Putamen (tissue), 1 donor: ENCODE measurements around the gene KDM4F.
"Not testable (repeated sequence)": the region's sequence is repeated elsewhere in the genome, so short reads cannot be mapped to it uniquely, and the experiment has no call there.

Experiments
- DNase-seq: peaks from one replicate; pipeline ENCODE4 v3.0.0-alpha.2; 2016; ENCODE audit warnings: low spot score

KDM4F gene

DNA sequence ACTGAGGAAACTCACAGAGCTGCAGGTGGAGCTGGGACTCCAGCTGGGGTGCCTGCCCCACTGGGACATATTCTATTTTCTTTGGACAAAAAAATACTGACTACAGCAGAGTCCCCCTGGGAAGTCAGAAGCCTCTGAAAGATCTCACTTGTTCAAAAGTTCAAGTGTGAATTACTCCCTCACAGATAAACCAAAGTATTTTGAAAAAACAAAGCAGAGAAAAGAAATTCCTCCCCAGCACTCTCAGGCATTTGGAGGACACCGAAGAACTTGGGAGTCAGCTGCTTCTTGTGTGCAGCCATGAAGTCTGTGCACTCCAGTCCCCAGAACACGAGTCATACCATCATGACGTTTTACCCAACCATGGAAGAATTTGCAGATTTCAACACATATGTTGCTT lies at the start of gene KDM4F:
Gene KDM4F, plus strand, starts transcription at position 301 of the 400 bp plus-strand sequence.
- DNase-seq: not testable (repeated sequence)

DNA sequence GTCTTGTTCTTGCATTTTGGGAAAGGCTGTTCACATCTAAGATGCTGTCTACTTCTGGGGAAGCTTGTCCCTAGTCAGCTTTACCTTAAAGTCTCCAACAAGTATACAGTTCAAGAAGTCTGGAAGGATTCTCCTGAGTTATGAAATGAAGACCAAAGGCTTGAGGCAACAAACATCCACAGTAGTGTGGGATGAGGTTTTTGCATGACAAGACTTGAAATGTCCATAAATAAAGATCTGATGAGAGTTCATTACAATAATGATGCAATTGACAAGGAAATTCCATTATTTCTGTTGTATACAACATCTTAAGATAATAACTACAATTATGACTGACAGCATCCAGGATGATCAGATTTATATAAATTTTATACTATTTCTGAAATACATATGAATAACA lies 45.5 kb upstream of the KDM4F start:
- DNase-seq: no peak

DNA sequence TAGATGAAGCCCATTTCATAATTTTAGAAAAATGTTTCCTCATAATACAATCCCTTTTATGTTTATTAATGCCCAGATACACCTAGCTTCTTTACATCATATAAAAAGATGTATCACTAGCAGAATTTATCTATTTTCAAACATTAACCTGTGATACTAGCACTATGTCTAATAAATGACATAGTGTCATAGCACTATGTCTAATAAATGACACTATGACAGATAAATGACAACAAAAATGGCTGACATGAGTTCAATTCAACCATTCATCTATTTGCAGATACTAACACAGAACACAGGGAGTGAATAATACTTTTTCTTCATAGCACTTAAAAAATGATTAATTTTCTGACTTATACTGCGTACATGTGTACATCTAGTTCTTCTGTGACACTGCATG lies 43.6 kb upstream of the KDM4F start:
- DNase-seq: no peak

DNA sequence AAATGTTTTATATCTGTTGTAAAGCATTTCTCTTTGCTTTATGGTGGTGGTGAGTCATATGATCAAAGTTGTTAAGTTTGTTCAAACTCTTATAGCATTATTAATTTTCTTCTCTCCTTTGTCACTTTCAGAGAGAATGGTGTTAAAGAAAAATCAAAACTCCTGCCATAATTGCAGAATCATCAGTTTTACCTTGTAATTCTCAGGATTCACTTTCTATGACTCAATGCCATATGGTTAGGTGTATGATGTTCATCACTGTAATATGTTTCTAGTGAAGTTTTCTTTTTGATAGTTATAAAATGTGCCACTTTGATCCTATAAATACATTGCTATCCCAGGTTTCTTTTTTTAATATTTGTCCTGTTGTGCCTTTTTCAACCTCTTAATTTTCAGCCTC lies 37.8 kb upstream of the KDM4F start:
- no peak for DNase-seq

DNA sequence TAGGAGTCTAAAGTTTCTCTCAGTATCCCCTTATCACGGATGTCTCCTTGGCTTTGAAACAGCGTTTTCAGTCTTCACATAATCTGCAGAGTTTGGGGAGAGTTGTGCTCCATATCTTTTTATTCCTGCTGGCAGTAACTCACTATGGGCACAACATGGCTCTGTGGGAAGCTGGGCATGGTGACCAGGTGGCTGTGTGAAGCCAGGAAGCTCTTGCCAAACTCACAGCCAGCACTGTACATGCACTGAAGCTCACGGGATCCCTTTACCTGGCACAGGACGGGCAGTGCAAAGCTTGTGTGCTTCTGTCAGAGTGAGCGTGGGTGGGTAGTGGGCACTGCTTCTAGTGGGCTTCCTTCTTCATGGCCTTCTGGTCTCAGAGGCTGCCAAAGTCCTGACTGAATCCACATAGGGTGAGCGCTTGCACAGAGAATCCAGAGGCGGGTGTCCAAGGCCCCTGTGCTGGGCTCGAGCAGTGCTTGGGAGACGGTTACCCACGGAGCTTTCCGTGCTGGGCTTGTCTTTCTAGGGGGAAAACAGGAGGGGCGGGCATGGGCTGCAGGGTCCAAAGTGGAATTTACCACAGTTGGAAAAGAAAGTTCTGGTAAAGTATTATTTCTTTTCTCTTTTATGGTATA lies 34.9 kb upstream of the KDM4F start:
- DNase-seq: no peak

DNA sequence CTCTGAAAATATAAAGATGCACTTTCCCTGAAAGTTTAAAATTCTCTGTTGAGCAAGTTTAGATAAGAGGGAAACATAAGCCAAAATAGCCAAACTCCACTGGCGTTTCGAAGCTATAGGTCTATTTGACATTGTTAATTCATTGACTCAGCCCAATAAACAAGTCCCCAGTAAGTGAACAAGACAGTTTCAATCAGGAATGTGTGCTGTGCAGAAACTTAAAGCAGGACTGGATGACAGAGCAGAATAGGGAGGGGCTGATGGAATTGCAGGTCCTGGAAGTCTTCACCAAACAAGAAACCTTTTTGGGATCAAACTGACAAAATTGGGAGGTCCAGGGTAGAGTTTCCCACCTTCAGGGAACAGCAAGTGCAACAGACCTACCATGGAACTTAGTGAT lies 33.1 kb upstream of the KDM4F start:
- no peak for DNase-seq

DNA sequence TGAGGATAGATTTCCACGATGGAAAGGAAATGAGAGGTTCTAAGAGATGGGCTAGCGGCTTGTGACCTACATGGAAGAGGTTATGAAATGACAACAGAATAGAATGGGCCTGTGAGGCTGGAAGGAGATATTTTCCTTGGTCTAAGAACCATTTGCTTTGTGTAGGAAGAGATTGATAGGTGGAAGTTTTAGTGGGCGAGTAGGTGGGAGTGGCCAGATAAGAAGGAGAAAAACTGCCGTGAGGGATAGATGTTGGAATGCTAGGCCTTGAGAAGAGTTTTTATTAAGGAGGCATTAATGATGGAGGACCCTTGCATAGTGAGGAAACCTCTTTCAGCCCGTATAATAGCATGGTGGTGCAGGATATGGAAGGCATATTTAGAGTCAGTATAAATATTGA lies 27.8 kb upstream of the KDM4F start:
- DNase-seq: not testable (repeated sequence)

DNA sequence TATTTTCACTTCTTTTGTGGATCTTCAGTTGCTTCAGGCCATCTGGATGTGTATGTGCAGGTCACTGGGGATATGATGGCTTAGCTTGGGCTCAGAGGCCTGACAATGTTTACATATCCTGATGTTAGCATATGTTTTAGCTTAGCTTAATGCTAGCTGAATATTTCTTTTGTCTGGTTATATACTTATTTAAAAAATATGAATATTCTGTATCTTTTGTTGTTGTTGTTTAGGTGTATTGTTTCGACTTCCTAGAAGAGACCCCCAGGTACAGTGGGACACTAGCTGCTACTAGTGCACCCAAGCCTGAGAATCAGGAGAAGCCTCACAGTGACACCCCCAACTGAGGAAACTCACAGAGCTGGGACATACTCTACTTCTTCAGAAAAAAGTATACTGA lies 24.3 kb upstream of the KDM4F start, which contains the start of gene KDM4E:
Gene KDM4E, plus strand, starts transcription at position 301 of the 400 bp plus-strand sequence. CDS start 300 bp downstream, outside the sequence.
- DNase-seq: no peak

DNA sequence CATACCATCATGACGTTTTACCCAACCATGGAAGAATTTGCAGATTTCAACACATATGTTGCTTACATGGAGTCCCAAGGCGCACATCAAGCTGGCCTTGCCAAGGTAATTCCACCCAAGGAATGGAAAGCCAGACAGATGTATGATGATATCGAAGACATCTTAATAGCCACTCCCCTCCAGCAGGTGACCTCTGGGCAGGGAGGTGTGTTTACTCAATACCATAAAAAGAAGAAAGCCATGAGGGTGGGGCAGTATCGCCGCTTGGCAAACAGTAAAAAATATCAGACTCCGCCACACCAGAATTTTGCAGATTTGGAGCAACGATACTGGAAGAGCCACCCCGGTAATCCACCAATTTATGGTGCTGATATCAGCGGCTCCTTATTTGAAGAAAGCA lies 23.6 kb upstream of the KDM4F start:
- DNase-seq: not testable (repeated sequence)

DNA sequence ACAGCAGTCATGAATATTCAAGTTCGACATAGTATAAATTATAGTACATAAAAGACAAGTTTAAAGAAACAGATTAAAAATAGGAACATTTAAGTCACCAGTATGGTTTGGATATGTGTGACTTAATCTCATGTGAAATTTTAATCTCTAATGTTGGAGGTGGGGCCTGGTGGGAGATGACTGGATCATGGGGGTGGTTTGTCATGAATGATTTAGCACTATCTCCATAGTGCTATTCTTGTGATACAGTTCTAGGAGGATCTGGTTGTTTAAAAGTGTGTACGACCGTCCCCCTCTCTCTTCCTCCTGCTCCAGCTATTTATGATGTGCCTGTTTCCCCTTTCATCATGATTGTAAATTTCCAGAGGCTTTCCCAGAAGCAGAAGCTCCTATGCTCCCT lies 20.9 kb upstream of the KDM4F start:
- no peak for DNase-seq

DNA sequence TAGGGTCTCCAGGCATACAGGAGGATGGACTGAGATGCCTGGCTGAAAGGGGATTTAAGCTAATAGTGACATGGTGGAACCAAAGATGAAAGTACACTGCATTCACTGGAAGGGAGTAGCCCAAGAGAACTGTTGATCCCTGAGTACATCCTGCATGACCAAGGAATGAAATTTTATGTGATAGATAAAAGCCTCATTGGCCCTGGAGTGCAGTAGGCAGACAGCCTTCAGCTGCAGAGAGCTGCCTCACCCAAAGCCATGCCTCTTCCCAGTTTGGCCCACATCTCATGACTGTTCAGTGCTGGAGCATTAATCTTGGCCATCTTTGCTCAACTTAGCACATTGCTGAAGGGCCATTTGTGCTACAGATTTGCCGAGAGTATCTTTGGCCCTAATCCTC lies 16.2 kb upstream of the KDM4F start:
- DNase-seq: no peak

DNA sequence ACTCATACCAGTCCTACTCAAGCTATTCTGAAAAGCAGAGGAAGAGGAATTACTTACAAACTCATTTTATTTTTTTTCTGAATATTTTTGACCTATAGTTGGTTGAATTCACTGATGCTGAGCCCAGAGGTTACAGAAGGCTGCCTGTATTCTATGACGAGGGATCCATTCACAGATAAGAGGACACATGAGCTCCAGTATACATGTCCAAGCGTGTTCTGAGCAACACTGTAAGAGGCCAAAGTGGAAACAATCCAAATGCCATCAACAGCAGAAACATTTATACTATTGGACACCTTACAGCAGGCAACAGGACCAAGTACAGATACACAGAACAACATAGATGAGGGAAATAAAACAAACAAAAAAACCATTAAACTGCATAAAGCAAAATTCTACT lies 13.9 kb upstream of the KDM4F start:
- DNase-seq: no peak

DNA sequence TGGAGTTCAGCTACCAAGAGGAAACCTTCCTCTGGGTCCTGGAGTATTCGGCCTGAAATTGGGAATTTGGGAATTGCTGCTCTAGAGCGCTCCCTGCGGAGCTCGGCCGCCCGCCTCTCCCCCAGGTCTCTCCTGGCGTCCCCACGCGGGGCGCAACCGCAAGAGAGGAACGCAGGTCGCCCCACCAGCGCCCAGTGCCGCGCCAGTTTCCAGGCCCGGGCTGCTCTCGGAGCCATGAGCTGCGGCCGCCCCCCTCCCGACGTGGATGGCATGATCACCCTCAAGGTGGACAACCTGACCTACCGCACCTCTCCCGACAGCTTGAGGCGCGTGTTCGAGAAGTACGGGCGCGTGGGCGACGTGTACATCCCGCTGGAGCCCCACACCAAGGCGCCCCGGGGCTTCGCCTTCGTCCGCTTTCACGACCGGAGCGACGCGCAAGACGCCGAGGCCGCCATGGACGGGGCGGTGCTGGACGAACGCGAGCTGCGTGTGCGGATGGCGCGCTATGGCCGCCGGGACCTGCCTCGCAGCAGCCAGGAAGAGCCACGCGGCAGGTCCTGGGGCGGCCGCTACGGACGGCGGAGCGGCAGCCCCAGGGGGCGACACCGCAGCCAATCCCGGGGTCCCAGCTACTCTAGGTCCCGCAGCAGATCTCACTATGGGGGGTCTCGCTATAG lies 11.7 kb upstream of the KDM4F start:
- DNase-seq: not testable (repeated sequence)

DNA sequence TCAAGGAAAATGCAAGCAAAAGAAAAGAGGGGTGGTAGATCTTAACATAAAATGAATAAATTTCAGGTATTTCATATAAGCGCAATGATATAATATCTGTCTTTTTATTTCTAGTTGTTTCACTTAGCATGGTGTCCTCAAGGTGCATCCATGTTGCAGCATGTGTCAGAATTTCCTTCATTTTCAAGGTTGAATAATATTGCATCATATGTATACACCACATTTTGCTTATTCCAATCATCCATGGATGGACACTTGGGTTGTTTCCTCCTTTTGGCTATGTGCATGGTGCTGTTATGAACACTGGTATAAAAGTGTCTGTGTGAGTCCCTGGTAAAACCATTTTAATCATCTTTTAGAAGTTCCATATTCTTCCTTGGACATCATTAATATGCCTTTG lies 7.0 kb upstream of the KDM4F start:
- DNase-seq: no peak

DNA sequence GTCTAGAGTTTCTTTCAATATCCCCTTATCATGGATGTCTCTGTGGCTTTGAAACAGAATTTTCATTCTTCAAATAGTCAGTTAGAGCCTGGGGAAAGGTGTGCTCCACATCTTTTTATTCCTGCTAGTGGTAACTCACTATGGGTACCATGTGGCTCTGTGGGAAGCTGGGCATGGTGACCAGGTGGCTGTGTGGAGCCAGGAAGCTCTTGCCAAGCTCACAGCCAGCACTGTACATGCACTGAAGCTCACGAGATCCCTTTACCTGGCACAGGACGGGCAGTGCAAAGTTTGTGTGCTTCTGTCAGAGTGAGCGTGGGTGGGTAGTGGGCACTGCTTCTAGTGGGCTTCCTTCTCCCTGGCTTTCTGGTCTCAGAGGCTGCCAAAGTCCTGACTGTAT lies 6.3 kb upstream of the KDM4F start:
- DNase-seq: no peak

DNA sequence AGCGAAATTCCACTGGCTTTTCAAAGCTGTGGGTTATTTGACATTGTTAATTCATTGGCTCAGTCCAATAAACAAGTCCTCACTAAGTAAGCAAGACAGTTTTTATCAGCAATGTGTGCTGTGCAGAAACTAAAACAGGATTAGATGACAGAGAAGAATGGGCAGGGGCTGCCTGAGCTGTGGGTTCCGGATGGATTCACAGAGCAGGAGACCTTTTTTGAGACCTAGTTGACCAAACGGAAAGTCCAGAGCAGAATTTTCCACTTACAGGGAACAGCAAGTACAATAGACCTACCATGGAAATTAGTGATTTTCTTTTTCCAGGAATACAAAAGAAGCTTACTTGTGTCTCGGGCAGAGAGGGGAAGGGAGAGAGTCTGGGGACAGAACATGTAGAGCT lies 5.2 kb upstream of the KDM4F start:
- DNase-seq: no peak

DNA sequence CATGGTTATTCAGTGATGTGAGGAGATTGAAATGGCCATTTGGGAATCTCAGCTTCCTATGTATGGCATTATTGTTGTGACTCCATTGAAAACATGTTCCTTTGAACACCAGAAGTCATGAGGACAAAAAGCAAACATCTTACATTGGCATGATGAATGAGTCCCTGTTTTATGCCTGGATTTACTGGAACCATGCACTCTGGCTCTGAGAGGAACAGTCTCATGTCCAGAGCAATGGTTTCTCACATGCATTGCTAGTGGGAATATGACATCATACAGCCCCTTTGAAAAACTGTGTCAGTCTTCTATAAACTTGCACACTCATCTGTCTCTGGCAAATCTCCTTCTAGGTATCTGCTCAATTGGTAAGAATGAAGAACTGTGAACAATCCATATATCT lies 3.4 kb upstream of the KDM4F start:
- DNase-seq: no peak

DNA sequence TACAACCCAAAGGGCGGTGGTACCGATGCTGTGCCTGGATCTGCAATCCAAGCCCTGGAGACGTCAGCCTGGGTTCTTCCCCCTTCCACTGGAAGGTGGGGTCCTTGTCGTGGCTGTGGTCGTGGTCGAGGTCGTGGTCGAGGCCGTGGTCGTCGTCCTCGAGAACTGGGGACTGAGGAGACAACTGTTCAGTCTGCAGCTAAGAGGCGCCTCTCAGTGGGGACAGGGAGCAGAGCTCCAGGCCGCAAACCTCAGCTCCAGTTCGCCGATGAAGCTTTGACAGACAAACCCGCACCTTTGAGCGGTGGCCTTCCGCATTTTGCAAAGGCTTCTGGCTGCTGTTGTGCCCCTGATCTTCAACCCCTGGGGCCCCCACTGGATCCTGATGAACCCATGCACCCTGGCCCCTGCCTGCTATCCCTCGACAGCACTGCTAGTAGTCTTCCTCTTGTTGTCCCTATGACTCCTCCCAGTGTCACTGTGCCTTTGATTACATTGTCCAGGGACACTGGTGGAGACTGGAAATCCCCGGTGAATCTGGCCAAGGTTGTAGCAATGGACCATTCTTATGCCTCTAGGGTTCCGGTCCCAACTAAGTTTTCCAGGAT lies 1.5 kb downstream of the KDM4F start:
- no peak for DNase-seq

DNA sequence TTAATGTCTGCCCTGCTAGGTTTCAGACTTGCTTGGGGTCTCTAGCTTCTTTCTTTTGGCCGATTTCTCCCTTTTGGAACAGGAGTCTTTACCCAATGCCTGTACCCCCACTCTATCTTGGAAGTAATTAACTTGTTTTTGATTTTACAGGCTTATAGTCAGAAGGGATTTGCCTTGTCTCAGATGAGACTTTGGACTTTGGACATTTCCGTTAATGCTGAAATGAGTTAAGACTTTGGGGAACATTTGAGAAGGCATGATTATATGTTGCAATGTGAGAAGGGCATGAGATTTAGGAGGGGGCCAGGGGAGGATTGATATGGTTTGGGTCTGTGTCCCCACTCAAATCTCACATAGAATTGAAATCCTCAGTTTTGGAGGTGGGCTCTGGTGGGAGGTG lies 5.1 kb downstream of the KDM4F start:
- no peak for DNase-seq

DNA sequence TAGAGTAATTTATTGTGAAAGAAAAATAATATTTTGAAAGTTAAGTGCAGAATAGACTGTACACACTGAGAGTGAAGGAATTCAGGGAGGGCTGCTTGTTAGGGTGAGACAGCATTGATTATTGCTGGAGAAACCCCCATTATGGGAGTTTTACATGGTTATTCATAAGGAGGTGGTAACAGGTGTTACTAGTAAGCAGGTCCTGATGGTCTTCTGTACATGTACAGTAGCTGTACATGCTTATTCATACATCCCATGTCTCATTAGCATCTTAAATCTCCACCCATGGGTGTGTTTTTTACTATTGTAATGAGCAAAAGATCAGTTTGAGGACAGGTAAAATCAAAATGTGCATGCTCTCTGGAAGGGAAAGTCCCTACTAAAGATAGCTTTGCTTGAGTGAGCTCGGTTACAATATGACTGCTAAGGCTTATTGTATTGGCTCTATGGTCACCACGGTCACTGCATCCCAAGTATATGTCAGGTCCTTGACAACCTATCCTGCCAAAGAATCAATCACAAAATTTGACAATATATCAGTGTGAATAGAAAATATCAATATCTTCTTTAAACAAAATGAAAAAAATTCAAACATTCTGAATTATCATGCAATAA lies 6.2 kb downstream of the KDM4F start:
- DNase-seq: no peak

DNA sequence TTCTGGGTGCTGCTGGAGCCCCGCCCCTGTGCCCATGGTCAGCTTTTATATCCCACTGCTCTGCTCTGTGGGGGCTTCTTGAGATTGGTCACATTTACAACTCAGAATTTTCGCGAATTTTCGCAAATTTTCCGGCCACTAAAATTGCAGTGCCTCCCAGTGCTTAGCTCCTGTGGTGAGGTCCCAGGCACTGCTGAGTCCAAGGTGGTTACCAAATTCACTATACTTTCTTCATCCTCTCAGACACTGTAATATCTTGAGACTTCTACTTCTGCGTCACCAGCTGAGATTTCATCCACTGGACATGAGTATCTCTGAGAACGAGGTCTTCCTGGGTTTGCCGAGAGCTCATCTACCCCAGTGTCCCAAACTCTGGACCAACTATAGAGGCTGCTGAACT lies 8.7 kb downstream of the KDM4F start:
- DNase-seq: no peak

DNA sequence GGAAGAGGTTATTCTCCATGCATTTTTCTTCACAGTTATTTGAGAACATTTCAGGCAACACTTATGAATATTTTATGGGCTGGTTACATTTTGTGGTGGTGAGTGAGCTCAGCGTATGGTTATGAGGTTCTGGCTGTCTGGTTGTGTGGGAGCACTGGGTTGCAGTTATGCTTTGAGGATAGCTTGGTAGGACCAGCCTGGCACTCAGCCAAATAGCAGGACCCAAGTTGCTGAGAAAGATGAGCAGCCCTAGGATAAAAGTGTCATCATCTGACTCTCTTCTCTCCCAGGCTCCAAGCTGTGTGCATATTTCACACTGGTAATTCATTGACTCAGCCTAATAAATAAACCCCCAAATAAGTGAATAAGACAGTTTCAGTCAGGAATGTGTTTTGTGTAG lies 9.4 kb downstream of the KDM4F start:
- DNase-seq: no peak

DNA sequence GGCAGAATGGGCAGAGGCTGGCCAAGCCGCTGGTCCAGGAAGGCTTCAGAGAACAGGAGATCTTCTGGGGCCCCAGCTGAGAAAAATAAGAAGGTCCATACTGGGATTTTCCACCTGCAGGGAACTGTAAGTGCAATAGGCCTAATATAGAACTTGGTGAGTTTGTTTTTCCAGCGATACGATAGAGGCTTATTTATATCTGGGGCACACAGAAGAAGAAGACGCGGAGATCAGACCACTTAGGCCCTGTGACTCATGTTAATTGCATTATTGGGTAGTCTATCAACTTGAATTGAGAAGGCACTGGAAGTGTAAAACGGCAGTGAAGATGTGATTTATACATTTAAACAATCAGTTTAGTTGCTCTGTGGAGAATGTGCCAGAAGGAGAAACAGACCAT lies 9.8 kb downstream of the KDM4F start:
- DNase-seq: no peak
